ENCODE data around the gene GAD1.

GAD1 gene

GRCh38 chr2:170895023-170895757 lies 78.5 kb downstream of the GAD1 start:
- no peak for DNase-seq (ENCODE audit: low read depth)

- no peak for DNase-seq (ENCODE audit: low read depth)
Observed at GRCh38 chr2:170896622-170897021, 79.9 kb downstream of the GAD1 start.

GRCh38 chr2:170897108-170897507 lies 80.4 kb downstream of the GAD1 start:
- no peak for DNase-seq (ENCODE audit: low read depth)

- DNase-seq (ENCODE audit: low read depth), result no peak
Observed at GRCh38 chr2:170905864-170906263, 89.2 kb downstream of the GAD1 start.
